ENCODE data around the gene SELENOI.

SELENOI gene

DNA sequence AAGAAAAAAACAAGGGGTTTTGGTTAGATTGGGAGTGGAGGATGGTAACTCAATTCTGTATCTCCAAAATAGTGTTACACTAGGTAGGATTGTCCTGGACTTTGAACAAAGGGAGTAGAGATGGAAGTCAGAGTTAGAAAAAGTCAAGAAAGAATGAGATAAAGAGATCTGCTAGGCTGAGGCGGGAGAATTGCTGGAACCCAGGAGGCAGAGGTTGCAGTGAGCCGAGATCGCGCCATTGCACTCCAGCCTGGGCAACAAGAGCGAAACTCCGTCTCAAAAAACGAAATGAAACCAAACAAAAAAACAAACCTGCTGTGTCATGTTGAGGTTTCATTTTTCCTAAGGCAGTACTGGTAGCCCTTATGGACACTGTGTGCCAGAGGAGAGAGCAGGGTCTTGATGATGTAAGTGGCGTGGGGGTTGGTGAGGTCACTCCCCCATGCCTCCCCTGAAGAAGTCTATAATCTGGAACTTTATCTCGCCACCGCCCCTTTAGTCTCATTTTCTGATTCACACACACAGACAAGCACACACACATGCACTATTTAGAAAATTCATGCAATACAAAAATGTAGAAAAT lies 66.2 kb downstream of the SELENOI start:
- DNase-seq: no peak

DNA sequence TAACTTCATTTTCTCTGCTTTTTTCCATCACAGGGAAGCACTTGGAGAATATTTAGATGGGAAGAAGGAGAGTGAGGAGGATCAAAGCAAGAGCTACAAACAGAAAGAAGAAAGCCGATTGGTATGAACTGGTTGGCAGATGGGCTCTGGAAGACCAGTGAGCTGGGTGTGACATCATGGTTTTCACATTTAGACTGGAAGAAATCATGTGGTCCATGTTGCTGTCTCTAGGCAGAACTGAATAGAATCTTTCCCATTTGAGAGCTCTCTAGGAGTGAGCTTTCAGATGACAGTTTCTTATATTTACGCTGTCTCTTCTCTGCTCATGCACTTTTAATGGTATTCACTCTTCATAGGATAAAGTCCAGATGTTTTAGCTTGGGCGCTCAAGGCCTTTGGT lies 68.4 kb downstream of the SELENOI start:
- DNase-seq: no peak

DNA sequence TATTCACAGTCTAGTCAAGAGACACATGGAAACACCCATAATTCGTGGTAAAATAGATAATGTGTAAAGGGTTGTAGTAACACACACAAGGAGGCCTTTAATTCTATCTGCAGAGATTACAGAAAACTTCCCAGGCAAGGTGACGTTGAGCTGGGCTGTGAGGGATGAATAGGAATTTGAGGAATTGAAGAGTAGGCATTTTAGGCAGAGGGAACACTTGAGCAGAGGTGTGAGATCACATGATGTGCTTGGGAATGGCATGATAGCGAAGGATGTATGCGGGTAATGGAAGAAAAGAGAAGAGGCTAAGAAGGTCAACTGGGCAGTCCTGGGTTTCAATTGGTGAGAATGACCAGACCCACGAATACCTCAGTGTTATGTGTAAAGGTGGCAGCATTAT lies 76.0 kb downstream of the SELENOI start:
- no peak for DNase-seq

DNA sequence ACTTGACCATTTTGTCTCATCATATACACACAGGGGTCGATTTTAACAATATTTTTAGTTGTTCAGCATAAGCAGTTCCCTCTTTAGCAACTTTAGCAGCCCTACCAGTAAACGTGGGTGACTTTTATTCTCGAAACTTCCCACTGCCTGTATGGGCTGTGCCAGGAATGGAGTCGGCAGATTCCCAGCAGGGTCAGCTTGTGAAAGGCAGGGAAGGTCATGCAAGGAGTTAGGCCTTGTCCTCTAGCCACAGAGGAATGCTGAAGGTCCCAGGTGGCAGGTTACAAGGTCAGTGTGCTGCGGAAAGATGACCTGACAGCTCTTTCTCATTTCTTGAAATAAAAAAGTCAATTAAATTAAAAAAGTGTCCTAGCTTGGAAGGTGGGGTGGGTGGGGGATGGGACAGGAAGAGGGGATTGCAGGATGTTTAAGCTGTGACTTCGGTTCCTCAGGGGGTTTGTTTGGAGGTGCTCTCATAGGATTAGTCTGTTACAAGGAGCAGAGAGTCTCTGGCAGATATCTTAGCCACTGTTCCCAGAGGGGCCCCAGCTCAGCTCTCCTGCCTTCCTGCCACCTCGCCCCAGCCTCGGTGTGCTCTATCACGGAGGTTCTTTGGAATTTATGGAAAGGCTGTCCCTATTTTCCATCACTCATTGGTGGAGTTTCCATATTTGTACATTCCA lies 77.1 kb downstream of the SELENOI start:
- DNase-seq: no peak

DNA sequence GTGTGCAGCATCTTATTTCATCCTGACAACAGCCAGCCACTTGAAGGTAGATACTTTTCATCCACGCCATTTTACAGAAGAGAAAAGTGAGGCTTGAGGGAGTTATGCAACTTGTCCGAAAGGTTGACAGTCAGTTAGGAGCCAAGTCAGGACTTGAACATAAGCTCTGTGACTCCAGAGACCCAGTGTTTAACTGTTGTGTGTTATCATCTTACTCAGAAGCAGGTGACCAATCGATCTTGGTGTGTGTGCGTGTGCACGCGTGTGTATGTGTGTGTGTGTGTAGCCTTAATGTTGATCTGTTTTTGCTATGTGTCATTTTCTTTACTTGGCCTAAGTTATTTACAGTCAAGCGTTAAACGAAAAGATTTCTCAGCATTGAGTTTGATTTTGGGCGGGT lies 77.8 kb downstream of the SELENOI start:
- DNase-seq: no peak

DNA sequence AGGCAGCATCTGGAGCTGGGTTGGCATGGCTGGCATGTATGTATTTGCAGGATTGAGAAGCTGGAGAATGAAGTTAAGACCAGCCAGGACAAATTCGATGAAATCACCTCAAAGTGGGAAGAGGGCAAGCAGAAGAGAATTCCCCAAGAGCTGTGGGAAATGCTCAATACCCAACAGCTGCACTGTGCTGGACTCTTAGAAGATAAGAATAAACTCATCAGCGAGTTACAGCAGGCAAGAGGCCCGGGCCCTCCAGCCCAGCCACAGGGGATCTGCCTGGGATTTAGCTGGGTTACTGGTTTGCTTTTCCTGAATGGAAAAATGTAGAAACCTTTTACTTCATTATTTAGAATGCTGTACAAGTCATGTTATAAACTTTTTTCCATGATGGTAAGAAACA lies 78.3 kb downstream of the SELENOI start:
- no peak for DNase-seq

DNA sequence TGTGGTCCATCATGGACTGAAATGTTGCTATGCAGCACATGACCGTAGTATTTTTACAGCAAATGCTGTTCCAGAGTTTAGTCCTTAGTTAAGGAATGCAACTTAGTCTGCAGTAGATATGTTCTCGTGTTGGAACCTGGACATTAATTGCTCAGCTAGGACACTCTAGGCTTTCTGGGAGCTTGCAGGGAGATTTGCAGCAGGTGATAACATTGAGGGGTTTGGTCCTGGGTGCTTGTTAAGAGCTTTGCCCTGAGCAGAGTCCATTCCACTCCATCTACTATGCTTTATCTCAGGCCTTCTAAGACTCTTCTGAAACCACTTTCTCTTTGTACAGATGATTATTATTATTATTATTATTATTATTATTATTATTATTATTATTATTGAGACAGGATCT lies 82.9 kb downstream of the SELENOI start:
- DNase-seq: no peak

DNA sequence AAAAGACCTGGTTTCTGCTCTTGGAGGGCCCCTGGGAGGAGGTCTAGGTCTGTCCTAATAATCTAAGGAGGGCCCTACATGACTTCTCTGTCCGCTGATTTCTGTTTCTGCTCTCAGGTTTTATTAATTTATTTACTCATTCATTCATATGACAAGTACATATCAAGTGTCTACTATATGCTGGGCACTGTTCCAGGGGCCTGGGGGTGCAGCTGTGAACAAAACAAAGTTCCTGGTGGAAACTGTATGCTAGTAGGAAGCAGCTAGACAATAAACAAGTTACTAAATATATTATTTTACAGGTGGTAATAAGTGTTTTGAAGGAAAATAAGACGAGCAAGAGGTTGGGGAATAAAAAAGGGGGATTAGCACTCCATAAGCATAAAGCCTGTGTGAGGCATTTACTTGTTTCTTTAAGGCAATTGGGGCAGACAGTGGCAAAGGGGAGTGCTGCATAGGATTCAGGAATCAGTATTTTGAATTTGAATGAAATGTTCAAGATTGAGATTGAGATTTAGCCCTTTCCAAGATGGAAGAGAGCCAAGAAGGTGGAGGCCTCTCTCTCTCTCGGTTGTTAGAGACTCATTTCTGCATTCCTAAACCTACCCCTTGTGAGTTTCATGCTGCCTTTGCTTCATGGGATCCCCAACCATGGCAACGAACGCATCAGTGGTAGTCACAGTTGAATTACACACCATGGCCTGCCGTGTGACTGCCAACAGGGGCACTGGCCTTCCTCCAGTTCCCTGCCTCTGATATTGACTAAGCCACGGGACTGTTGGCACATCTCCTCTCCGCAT lies 84.0 kb downstream of the SELENOI start:
- no peak for DNase-seq

DNA sequence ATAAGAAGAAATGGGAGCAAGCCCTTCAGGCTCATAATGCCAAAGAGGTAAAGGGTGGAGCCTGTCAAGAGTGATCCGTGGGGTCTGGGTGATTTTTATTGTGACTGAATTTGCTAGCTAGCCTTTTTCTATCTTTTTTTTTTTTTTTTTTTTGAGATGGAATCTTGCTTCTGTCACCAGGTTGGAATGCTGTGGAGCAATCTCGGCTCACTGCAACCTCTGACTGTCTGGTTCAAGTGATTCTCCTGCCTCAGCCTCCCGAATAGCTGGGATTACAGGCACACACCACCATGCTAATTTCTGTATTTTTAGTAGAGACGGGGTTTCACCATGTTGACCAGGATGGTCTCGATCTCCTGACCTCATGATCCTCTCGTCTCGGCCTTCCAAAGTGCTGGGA lies 84.9 kb downstream of the SELENOI start:
- no peak for DNase-seq

DNA sequence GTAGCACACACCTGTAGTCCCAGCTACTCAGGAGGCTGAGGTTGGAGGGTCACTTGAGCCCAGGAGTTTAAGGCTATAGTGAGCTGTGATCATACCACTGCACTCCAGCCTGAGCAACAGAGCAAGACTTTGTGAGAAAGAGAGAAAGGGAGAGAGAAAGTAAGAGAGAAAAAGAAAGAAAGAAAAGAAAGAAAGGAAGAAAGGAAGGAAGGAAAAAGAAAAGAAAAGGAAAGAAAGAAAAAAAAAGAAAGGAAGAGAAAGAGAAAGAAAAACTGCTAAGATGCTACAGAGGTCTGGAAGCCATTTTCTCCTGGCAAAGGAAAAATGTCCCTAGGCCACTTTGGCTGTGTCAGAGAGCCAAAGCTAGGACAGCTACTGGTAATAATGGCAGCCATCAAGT lies 86.4 kb downstream of the SELENOI start:
- no peak for DNase-seq

DNA sequence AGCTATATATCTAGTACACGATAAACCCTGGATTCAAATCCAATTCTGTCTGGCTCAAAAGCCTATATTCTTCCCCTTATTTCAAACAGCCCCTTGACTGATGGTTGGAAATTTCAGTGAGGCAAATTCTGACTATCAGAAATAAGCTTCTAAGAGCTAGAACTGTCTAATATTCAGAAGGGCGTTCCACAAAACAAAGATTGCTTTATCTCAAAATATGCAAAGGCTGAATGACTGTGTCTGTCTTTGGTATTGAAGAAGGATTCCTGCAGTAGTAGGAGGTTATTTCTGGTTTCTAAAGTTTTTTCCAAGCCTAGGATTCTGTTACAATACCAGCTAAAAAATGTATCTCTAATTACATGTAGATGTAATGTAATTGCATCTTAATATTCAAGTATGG lies 86.9 kb downstream of the SELENOI start:
- no peak for DNase-seq

DNA sequence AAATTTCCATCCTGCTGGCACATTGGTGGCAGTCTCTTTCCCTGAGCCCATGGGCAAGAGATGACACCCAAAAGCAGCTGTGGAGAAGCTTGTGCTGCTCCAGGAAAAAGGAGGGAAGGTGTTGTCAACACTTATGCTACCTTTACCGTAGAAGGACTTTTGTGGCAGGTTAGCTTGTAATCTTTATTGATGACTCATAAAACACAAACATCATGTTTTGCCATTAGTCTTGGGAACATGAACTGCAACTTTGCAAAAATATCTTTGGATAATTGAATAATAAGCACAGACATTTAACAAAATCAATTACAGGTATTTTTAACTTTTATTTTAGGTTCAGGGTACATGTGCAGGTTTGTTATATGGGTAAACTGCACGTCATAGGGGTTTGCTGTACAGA lies 89.2 kb downstream of the SELENOI start:
- no peak for DNase-seq

DNA sequence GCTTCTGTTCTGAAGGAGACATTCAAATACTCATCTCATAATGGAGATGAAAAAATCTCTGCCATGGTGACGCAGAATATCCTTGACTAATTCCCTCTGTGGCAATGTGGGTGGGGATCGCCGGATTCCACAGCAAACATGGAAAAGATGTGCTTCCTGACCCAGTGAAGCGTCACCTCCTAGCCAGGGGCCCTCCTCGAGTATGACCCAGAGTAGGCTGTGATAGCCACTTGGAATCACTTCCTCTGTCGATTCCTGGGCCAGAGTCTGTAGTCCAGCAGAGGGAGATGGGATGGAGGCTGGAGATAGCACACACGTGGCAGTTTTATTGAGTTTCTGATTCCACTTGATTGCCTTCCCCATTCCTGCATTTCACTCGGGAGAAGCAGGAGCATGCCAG lies 92.6 kb downstream of the SELENOI start:
- DNase-seq: no peak

DNA sequence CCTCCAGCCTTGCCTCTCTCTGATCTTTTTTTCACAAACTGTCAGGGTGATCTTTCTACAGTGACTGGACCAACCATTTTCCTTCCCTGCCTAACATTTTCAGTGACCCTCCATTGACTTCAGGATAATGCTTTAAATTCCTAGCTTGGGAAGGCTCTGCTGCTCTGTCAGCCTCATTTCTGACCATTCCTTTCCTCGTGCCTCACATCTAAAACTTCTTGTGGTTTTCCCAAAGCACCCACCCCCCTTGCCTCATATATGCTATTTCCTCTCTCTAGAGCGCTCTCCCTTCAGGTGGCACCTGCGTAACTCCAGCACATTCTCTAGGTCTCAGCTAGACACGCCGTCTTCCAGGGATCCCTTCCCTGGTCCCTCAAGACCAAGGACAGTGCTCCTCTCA lies 93.0 kb downstream of the SELENOI start:
- no peak for DNase-seq

DNA sequence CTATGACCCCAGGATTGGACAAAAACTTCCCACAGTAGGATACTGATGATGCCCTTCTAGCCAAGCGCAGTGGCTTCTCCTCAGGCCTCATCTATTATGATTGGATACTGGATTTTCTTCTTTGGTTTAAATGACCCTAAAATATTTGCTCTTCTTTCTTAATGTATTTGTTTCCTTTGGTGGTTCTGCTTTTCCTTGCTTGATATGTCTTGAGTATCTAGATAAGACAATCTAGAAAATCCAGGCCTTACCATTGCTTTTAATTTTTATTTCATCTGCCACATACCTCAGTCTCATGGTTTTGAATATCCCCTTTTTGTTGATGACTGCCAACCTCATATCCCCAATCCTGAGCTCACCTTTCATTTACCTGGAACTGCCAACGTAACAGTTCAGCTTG lies 96.4 kb downstream of the SELENOI start:
- no peak for DNase-seq

DNA sequence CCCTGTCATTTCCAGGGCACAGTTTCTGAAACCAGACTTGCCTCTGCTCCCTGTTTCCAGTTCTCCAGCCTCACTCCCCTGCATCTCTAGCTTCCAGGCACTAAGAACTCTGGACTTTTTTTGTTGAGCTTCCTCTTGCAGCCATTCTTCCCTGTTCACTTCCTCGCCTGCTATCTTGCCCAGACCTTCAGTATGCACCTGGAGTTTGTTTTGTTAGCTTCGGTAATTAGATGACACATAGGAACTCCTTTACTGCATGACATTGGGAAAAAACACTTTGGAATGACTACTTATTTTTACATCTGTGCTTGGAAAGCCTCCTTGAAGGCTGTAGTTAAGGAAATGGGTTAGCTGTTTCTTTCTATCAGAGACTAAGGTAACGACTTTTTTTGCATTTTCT lies 96.8 kb downstream of the SELENOI start:
- DNase-seq: no peak

DNA sequence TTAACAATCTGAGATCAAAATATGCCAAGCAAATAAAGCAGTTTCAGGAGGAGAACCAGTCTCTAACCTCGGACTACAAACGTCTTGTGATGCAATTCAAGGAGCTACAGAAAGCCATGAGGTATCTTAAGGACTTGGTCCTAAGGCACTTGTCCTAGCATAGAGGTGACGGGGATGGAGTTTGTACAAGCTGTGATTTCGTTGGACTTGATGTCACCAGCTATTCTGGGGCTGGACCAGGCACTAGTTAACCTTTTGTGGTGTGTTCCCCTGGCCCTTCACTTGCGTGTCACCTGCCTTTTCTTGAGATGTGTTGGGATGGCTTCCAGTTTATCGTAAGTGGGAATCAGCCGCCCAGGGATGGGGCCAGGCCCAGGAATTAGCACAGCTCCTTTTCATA lies 98.3 kb downstream of the SELENOI start:
- no peak for DNase-seq
